Measurements from ENCODE around the gene ANXA5. TPM values are rescaled to one million over a fixed set of nuclear protein-coding genes. Genes with fewer than 3 reads are reported as not detected.

Gene ANXA5
- total RNA-seq, 1 donor from 2014 or later, result 216 TPM

DNA sequence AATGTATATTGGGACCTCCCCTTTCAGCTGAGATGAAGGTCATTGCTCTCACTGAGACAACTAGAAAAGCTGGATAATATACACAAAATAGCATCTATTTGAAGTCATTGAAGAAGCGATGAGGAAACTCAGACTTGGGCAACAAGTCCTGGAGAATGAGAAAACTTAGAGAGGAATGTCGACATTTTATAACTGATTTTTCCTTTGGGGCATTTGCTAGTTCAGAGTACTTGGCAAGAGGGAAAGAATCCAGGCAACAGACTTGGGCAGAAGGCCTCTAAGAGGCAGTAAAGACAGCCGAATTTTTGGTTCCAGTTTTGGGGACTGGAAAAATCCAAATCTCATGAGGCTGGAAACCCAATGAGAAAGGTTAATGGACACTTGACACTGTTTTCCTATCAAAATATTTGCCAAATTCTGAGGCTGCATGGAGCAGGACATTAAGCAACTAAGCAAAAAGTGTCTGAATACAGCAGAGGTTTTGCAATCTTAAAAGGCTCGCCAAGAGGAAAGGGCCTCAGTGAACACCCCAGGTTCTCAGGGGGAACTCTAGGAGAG lies 21.0 kb upstream of the ANXA5 start:
- Histone ChIP-seq H4K20me1 (ENCODE audit: low read depth) (no peaks in the 10 kb centered on the region), H3K27me3 (no peaks in the 10 kb centered on the region), H3K79me2 (ENCODE audit: low read depth) (no peaks in the 10 kb centered on the region), H3K4me2 (no peak overlapping the region), H3K36me3 (no peaks in the 10 kb centered on the region), H3F3A (ENCODE audit: low read depth) (peaks cover 3% of the 10 kb centered on the region), H3K4me1 (no peaks in the 10 kb centered on the region), H2AFZ (replicated peaks) (no peak overlapping the region), H3K9me3 (ENCODE audit: low read depth) (no peaks in the 10 kb centered on the region), H3K9ac (no peak overlapping the region), H3K27ac (no peak overlapping the region), H3K4me3 (no peak overlapping the region)
- H3K27me3 Mint-ChIP-seq (ENCODE audit: insufficient read depth, low read depth), result no peaks in the 10 kb centered on the region
- no peak overlapping the region for H3K27ac Mint-ChIP-seq
- H3K4me1 Mint-ChIP-seq, result peaks cover 2% of the 10 kb centered on the region
- no peak for DNase-seq (ENCODE audit: low spot score)
- no peaks in the 10 kb centered on the region for H3K9me3 Mint-ChIP-seq
- TF ChIP-seq EZH2phosphoT487 (IDR thresholded peaks at IDR 0.05) (no peak), EZH2 (IDR thresholded peaks at IDR 0.05) (no peak)
- TF ChIP-seq, protein P1, sequence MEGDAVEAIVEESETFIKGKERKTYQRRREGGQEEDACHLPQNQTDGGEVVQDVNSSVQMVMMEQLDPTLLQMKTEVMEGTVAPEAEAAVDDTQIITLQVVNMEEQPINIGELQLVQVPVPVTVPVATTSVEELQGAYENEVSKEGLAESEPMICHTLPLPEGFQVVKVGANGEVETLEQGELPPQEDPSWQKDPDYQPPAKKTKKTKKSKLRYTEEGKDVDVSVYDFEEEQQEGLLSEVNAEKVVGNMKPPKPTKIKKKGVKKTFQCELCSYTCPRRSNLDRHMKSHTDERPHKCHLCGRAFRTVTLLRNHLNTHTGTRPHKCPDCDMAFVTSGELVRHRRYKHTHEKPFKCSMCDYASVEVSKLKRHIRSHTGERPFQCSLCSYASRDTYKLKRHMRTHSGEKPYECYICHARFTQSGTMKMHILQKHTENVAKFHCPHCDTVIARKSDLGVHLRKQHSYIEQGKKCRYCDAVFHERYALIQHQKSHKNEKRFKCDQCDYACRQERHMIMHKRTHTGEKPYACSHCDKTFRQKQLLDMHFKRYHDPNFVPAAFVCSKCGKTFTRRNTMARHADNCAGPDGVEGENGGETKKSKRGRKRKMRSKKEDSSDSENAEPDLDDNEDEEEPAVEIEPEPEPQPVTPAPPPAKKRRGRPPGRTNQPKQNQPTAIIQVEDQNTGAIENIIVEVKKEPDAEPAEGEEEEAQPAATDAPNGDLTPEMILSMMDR (IDR thresholded peaks at IDR 0.05), result no peak
- no peaks in the 10 kb centered on the region for H3K36me3 Mint-ChIP-seq
- no peak overlapping the region for H3K4me3 Mint-ChIP-seq

DNA sequence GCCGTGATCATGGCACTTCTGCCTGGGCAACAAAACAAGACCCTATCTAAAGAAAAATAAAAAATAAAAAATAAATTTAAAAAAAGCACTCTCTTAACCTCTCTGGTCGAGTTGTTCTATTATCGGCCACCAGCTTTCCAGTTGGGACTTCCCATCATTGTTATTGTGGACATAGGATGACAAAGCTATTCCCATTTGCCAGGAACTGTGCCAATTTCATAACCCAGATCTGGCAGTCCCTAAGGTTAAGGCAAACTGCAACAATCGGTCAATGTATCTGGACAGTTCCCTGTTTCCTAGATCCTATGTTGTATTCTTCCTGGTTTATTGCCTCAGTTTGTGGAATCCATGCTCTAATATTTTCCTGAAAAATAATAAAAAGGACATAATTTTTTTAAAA lies 17.8 kb upstream of the ANXA5 start:
- H3K79me2 ChIP-seq (ENCODE audit: low read depth), result no peaks in the 10 kb centered on the region
- no peaks in the 10 kb centered on the region for H3K36me3 Mint-ChIP-seq

DNA sequence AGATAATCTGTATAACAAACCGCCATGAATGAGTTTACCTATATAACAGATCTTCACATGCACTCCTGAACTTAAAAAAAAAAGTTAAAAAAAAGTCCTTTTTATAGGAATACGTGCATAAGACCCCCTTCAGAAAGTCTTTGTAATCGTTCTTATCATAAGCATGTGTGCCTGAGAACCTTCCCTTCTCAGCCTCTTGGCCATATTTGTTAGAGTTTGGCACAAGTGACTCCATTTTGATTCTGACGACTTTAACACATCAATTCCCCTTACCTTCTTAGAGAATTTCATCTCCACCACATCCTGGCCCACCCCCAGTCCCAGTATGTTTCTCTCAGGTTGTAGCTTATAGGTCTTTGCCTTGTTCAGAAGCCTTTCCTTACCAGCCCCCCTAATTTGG lies 16.0 kb upstream of the ANXA5 start:
- no peaks in the 10 kb centered on the region for H3K79me2 ChIP-seq (ENCODE audit: low read depth)
- no peak overlapping the region for H3K27ac ChIP-seq
- H3K4me1 ChIP-seq, result peaks cover 11% of the 10 kb centered on the region
- no peak overlapping the region for H3K9ac ChIP-seq
- no peaks in the 10 kb centered on the region for H4K20me1 ChIP-seq (ENCODE audit: low read depth)
- Mint-ChIP-seq H3K9me3 (peaks cover 2% of the 10 kb centered on the region), H3K4me1 (peaks cover 20% of the 10 kb centered on the region), H3K4me3 (no peak overlapping the region), H3K36me3 (no peaks in the 10 kb centered on the region), H3K27ac (no peak overlapping the region), H3K27me3 (ENCODE audit: insufficient read depth, low read depth) (peaks cover 5% of the 10 kb centered on the region)
- H3K4me2 ChIP-seq, result no peak overlapping the region
- no peaks in the 10 kb centered on the region for H3K27me3 ChIP-seq
- H3K4me3 ChIP-seq, result no peak overlapping the region
- DNase-seq (ENCODE audit: low spot score), result no peak
- H3F3A ChIP-seq (ENCODE audit: low read depth), result peaks cover 20% of the 10 kb centered on the region
- H3K9me3 ChIP-seq (ENCODE audit: low read depth), result no peaks in the 10 kb centered on the region
- TF ChIP-seq EZH2 (IDR thresholded peaks at IDR 0.05) (no peak), EZH2phosphoT487 (IDR thresholded peaks at IDR 0.05) (no peak)
- TF ChIP-seq, protein P1 (IDR thresholded peaks at IDR 0.05), result no peak
- H2AFZ ChIP-seq (replicated peaks), result no peak overlapping the region
- no peaks in the 10 kb centered on the region for H3K36me3 ChIP-seq

More for the DNA sequence above, 17.8 kb upstream of the ANXA5 start:
- no peak overlapping the region for H2AFZ ChIP-seq (replicated peaks)
- peaks cover 2% of the 10 kb centered on the region for H3K9me3 Mint-ChIP-seq
- no peak overlapping the region for H3K27ac Mint-ChIP-seq
- TF ChIP-seq, protein P1 (IDR thresholded peaks at IDR 0.05), result no peak
- TF ChIP-seq EZH2phosphoT487 (IDR thresholded peaks at IDR 0.05), result no peak
- no peak for TF ChIP-seq EZH2 (IDR thresholded peaks at IDR 0.05)
- H3K36me3 ChIP-seq, result no peaks in the 10 kb centered on the region
- H3K27ac ChIP-seq, result no peak overlapping the region
- DNase-seq (ENCODE audit: low spot score), result no peak
- peaks cover 20% of the 10 kb centered on the region for H3F3A ChIP-seq (ENCODE audit: low read depth)
- no peaks in the 10 kb centered on the region for H4K20me1 ChIP-seq (ENCODE audit: low read depth)
- no peaks in the 10 kb centered on the region for H3K9me3 ChIP-seq (ENCODE audit: low read depth)
- peaks cover 11% of the 10 kb centered on the region for H3K4me1 ChIP-seq
- H3K4me2 ChIP-seq, result no peak overlapping the region
- H3K27me3 ChIP-seq, result no peaks in the 10 kb centered on the region
- peaks cover 20% of the 10 kb centered on the region for H3K4me1 Mint-ChIP-seq
- no peak overlapping the region for H3K9ac ChIP-seq
- H3K27me3 Mint-ChIP-seq (ENCODE audit: insufficient read depth, low read depth), result peaks cover 5% of the 10 kb centered on the region
- no peak overlapping the region for H3K4me3 Mint-ChIP-seq
- H3K4me3 ChIP-seq, result no peak overlapping the region

All from neural progenitor cell (in vitro differentiated cells).